Neuronal stem cell (in vitro differentiated cells): ENCODE data around the gene VAMP4.
"Not testable (repeated sequence)": the region's sequence is repeated elsewhere in the genome, so short reads cannot be mapped to it uniquely, and the experiment has no call there.

Experiments used
- DNase-seq: peaks from one replicate; pipeline ENCODE4 v3.0.0-alpha.2; 2013; ENCODE audit warnings: low spot score
- H2AFZ ChIP-seq: one replicate; pipeline ENCODE4 v1.6.1; 2013; ENCODE audit warnings: mild to moderate bottlenecking, low read length, inconsistent platforms
- H2AK5ac ChIP-seq: 2 replicates; pipeline ENCODE4 v1.6.1; 2013; ENCODE audit warnings: low read depth, mild to moderate bottlenecking, inconsistent platforms, low read length, moderate library complexity, mixed read lengths
- H2BK120ac ChIP-seq: 2 replicates; pipeline ENCODE4 v1.6.1; 2013; ENCODE audit warnings: low read depth, mild to moderate bottlenecking, inconsistent platforms, low read length, moderate library complexity, mixed read lengths
- H2BK12ac ChIP-seq: one replicate; pipeline ENCODE4 v1.6.1; 2013; ENCODE audit warnings: low read length, inconsistent platforms
- H2BK15ac ChIP-seq: 2 replicates; pipeline ENCODE4 v1.6.1; 2013; ENCODE audit warnings: mild to moderate bottlenecking, low read length, inconsistent platforms, mixed read lengths
- H2BK5ac ChIP-seq: one replicate; pipeline ENCODE4 v1.6.1; 2013; ENCODE audit warnings: inconsistent platforms, mild to moderate bottlenecking, low read length, moderate library complexity
- H3K14ac ChIP-seq: one replicate; pipeline ENCODE4 v1.6.1; 2013; ENCODE audit warnings: low read length, inconsistent platforms
- H3K18ac ChIP-seq: 2 replicates; pipeline ENCODE4 v1.6.1; 2013; ENCODE audit warnings: low read length, inconsistent platforms
- H3K23ac ChIP-seq: 2 replicates; pipeline ENCODE4 v1.6.1; 2013; ENCODE audit warnings: low read depth, mild to moderate bottlenecking, mixed read lengths, low read length, inconsistent platforms; ENCODE audit not compliant: poor library complexity
- H3K27ac ChIP-seq: replicated peaks from 3 replicates; pipeline ENCODE4 v1.5.1; 2013; ENCODE audit warnings: low read length, inconsistent platforms
- H3K27me3 ChIP-seq, 3 experiments: 2 replicates each; pipeline ENCODE4 v1.6.1; 2013; ENCODE audit warnings: low read length in 3 of 3, mild to moderate bottlenecking in 2 of 3, inconsistent platforms in 1 of 3, low read depth in 1 of 3, mixed read lengths in 1 of 3, moderate library complexity in 1 of 3; ENCODE audit not compliant: control insufficient read depth in 3 of 3, insufficient read depth in 3 of 3
- H3K36me3 ChIP-seq, 2 donors: replicated peaks in 1 of 2; 2 replicates each; pipeline ENCODE4 v1.6.1; 2013; ENCODE audit warnings: low read length in 2 of 2; ENCODE audit not compliant: control insufficient read depth in 2 of 2, insufficient read depth in 2 of 2
- H3K4ac ChIP-seq: 2 replicates; pipeline ENCODE4 v1.6.1; 2013; ENCODE audit warnings: inconsistent platforms, mild to moderate bottlenecking, low read length, moderate library complexity
- H3K4me1 ChIP-seq, 2 donors: 1 replicate in 1 of 2; 2 replicates in 1 of 2; pipeline ENCODE4 v1.6.1; 2013; ENCODE audit warnings: low read length in 2 of 2, low read depth in 1 of 2; ENCODE audit not compliant: control insufficient read depth in 2 of 2, insufficient read depth in 1 of 2
- H3K4me2 ChIP-seq: one replicate; pipeline ENCODE4 v1.6.1; 2013; ENCODE audit warnings: mild to moderate bottlenecking, low read length, inconsistent platforms; ENCODE audit not compliant: insufficient read depth, poor library complexity, severe bottlenecking
- H3K4me3 ChIP-seq, 2 donors: 2 replicates each; pipeline ENCODE4 v1.5.1; 2013; ENCODE audit warnings: low read length in 2 of 2, mild to moderate bottlenecking in 2 of 2, inconsistent platforms in 1 of 2, moderate library complexity in 1 of 2
- H3K79me1 ChIP-seq: one replicate; pipeline ENCODE4 v1.6.1; 2013; ENCODE audit warnings: low read depth, mild to moderate bottlenecking, inconsistent platforms, low read length, moderate library complexity
- H3K9ac ChIP-seq: one replicate; pipeline ENCODE4 v1.6.1; 2013; ENCODE audit warnings: mild to moderate bottlenecking, low read depth, low read length, inconsistent platforms; ENCODE audit not compliant: poor library complexity
- H3K9me3 ChIP-seq, 2 donors: replicated peaks in 1 of 2; 2 replicates each; pipeline versions ENCODE3 to v1.6.1; 2013; ENCODE audit warnings: low read length in 2 of 2, mild to moderate bottlenecking in 2 of 2, inconsistent platforms in 1 of 2, low read depth in 1 of 2, mixed read lengths in 1 of 2, moderate library complexity in 1 of 2; ENCODE audit not compliant: control insufficient read depth in 2 of 2, insufficient read depth in 1 of 2
- H4K8ac ChIP-seq: one replicate; pipeline ENCODE4 v1.6.1; 2013; ENCODE audit warnings: low read depth, mild to moderate bottlenecking, inconsistent platforms, low read length, moderate library complexity
- H4K91ac ChIP-seq: one replicate; pipeline ENCODE4 v1.6.1; 2013; ENCODE audit warnings: low read length, low read depth, mild to moderate bottlenecking, inconsistent platforms; ENCODE audit not compliant: poor library complexity
- WGBS, 2 donors: extraction: QIAGEN DNeasy Blood & Tissue Kit; methylation state at CpG; one replicate each; pipeline ENCODE4 v1.1.7; 2013; ENCODE audit warnings: missing lambda C conversion rate in 2 of 2, mixed read lengths in 1 of 2; ENCODE audit not compliant: insufficient read length in 2 of 2, insufficient replicate concordance in 1 of 2; ENCODE audit errors: extremely low coverage in 2 of 2; 5-methylcytosine and 5-hydroxymethylcytosine counted together

The VAMP4 gene

DNA sequence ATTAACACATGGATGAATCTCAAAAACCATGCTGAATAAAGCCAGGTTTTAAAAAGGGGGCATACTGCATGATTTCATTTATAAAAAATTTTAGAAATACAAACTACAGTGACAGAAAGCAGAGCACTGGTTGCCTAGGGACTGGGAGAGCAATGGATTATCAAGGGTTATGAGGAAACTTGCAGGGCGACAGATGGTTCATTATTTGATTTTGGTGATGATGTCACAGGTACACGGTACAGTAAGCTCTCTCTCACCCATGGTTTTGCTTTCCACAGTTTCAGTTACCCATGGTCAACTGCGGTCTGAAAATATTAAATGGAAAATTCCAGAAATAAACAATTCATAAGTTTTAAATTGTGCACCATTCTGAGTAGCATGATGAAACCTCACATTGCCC is 14.1 kb downstream of the VAMP4 start:
- no CpG with 5 or more reads among the region's 3 CpGs for WGBS, 2 donors
- H3K4me2 ChIP-seq: no peak overlapping the region
- H3K4me3 ChIP-seq: no peak overlapping the region
- no peak overlapping the region for H2BK12ac ChIP-seq
- H3K9ac ChIP-seq: no peak overlapping the region
- no peaks in the 10 kb centered on the region for H3K27me3 ChIP-seq
- no peak overlapping the region for H2AFZ ChIP-seq
- H3K4ac ChIP-seq: no peak overlapping the region
- DNase-seq: no peak
- peaks cover 3% of the 10 kb centered on the region for H3K79me1 ChIP-seq
- no peak overlapping the region for H3K23ac ChIP-seq
- H2BK5ac ChIP-seq: no peak overlapping the region
- no peak overlapping the region for H4K8ac ChIP-seq
- H3K18ac ChIP-seq: no peak overlapping the region
- H3K27ac ChIP-seq: no peak overlapping the region
- peaks cover 2 to 11% of the 10 kb centered on the region in 2 donors for H3K36me3 ChIP-seq
- H2BK120ac ChIP-seq: no peak overlapping the region
- no peak overlapping the region for H2BK15ac ChIP-seq
- H3K14ac ChIP-seq: no peak overlapping the region
- H3K9me3 ChIP-seq: peaks cover 2 to 11% of the 10 kb centered on the region in 2 donors
- H3K4me1 ChIP-seq: no peaks in the 10 kb centered on the region
- H4K91ac ChIP-seq: no peak overlapping the region
- H2AK5ac ChIP-seq: no peak overlapping the region

GRCh38 chr1:171723180-171723579 is 18.7 kb downstream of the VAMP4 start:
- not testable (repeated sequence) for H3K27me3 ChIP-seq, H3K79me1 ChIP-seq, H4K91ac ChIP-seq, H3K18ac ChIP-seq, H2BK5ac ChIP-seq, H2BK15ac ChIP-seq, H3K4me3 ChIP-seq, H3K9ac ChIP-seq, H2BK120ac ChIP-seq, H2AFZ ChIP-seq, DNase-seq, H3K14ac ChIP-seq, H3K4me2 ChIP-seq, H3K27ac ChIP-seq, H4K8ac ChIP-seq, H3K23ac ChIP-seq, H2BK12ac ChIP-seq, H2AK5ac ChIP-seq, H3K4ac ChIP-seq, H3K4me1 ChIP-seq
- H3K36me3 ChIP-seq: peaks cover 1 to 10% of the 10 kb centered on the region in 2 donors
- H3K9me3 ChIP-seq: peaks cover 2 to 12% of the 10 kb centered on the region in 2 donors
- WGBS, 2 donors: no CpG with 5 or more reads among the region's 4 CpGs

DNA sequence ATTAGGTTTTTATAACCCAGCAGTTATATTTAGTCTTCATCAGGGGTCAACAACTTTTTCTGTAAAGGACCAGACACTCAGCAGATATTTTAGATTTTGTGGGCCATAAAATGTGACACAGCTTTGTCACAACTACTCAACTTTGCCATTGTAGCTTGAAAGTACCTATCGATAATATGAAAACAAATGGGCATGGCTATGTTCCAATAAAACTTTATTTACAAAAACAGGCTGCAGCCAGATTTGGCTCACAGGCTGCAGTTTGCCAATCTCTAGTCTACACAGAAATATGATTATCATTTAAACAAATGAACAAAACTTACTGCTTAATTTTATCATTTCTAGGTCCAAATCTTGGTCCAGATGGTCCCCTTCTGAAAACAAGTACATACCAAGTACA is 23.0 kb downstream of the VAMP4 start:
- no peak overlapping the region for H2BK15ac ChIP-seq
- no peak overlapping the region for H4K8ac ChIP-seq
- no peak overlapping the region for H3K9ac ChIP-seq
- no peaks in the 10 kb centered on the region for H3K36me3 ChIP-seq
- H3K4me1 ChIP-seq: no peaks in the 10 kb centered on the region
- no peak overlapping the region for H3K4ac ChIP-seq
- H4K91ac ChIP-seq: no peak overlapping the region
- DNase-seq: no peak
- no peak overlapping the region for H3K18ac ChIP-seq
- H3K14ac ChIP-seq: no peak overlapping the region
- no peak overlapping the region for H2AFZ ChIP-seq
- no peak overlapping the region for H3K4me3 ChIP-seq
- no peak overlapping the region for H2BK12ac ChIP-seq
- H3K27ac ChIP-seq: no peak overlapping the region
- H2AK5ac ChIP-seq: no peak overlapping the region
- no peak overlapping the region for H3K4me2 ChIP-seq
- H2BK5ac ChIP-seq: no peak overlapping the region
- H3K9me3 ChIP-seq: peaks cover 2 to 5% of the 10 kb centered on the region in 2 donors
- no peaks in the 10 kb centered on the region for H3K79me1 ChIP-seq
- H2BK120ac ChIP-seq: no peak overlapping the region
- WGBS, 2 donors: no CpG with 5 or more reads among the region's 1 CpG
- H3K27me3 ChIP-seq: no peaks in the 10 kb centered on the region
- no peak overlapping the region for H3K23ac ChIP-seq

GRCh38 chr1:171718216-171718615 is 23.6 kb downstream of the VAMP4 start:
- H3K23ac ChIP-seq: no peak overlapping the region
- no peak overlapping the region for H2AK5ac ChIP-seq
- H3K79me1 ChIP-seq: no peaks in the 10 kb centered on the region
- no peak overlapping the region for H3K4ac ChIP-seq
- no CpG with 5 or more reads among the region's 1 CpG for WGBS, 2 donors
- no peak for DNase-seq
- peaks cover under 1 to 5% of the 10 kb centered on the region in 2 donors for H3K9me3 ChIP-seq
- H2AFZ ChIP-seq: no peak overlapping the region
- no peak overlapping the region for H2BK15ac ChIP-seq
- no peak overlapping the region for H2BK120ac ChIP-seq
- no peak overlapping the region for H2BK12ac ChIP-seq
- no peak overlapping the region for H4K91ac ChIP-seq
- H3K36me3 ChIP-seq: no peaks in the 10 kb centered on the region
- no peak overlapping the region for H2BK5ac ChIP-seq
- no peak overlapping the region for H4K8ac ChIP-seq
- H3K4me1 ChIP-seq: no peaks in the 10 kb centered on the region
- no peak overlapping the region for H3K4me2 ChIP-seq
- H3K18ac ChIP-seq: no peak overlapping the region
- no peak overlapping the region for H3K9ac ChIP-seq
- no peak overlapping the region for H3K27ac ChIP-seq
- no peak overlapping the region for H3K14ac ChIP-seq
- no peaks in the 10 kb centered on the region for H3K27me3 ChIP-seq
- H3K4me3 ChIP-seq: no peak overlapping the region
